Measurements from ENCODE around the gene TREML4. TPM values are rescaled to one million over a fixed set of nuclear protein-coding genes. Genes with fewer than 3 reads are reported as not detected.

The TREML4 gene
- total and polyA plus RNA-seq, 4 donors, result 0.08 to 0.31 TPM; not detected in 2

DNA sequence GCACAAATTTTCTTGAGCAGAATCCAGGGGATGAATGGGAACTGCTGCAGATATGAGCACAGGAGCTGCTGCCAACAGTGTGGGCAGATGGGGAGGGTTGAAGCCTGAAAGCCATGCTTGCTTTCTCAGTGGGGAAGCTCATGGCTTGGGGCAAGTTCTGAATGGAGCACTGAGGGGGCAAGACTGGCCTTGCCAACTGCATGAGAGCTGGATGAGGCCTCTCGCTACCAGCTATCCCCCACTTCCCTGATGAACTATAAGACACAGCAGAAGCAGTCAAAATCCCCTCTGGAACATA is 30.0 kb downstream of the TREML4 start:
- Histone ChIP-seq H3K27ac (ENCODE audit: low read depth in 1 of 2, low read length in 2 of 2) (no peak overlapping the region), H3K9me3 (ENCODE audit: control insufficient read depth in 4 of 4, low read length in 3 of 4) (peaks cover 0 to 15% (median 0%) of the 10 kb centered on the region in 4 donors), H3K9ac (ENCODE audit: low read depth in 1 of 2, low read length in 2 of 2) (no peak overlapping the region), H3K4me1 (ENCODE audit: control insufficient read depth in 4 of 4, insufficient read depth in 4 of 4, low read length in 3 of 4) (no peaks in the 10 kb centered on the region), H3K36me3 (ENCODE audit: control insufficient read depth in 4 of 4, insufficient read depth in 3 of 4, low read depth in 1 of 4, low read length in 3 of 4) (no peaks in the 10 kb centered on the region), H3K27me3 (ENCODE audit: control insufficient read depth in 4 of 4, insufficient read depth in 4 of 4, low read length in 3 of 4) (no peaks in the 10 kb centered on the region), H3K4me3 (ENCODE audit: low read depth in 1 of 3, low read length in 3 of 3) (no peak overlapping the region)
- DNase-seq (ENCODE audit: low spot score), result no peak
- TF ChIP-seq MAX (IDR thresholded peaks at IDR 0.05) (no peak), NR2F2 (IDR thresholded peaks at IDR 0.05) (no peak), FOXA2 (IDR thresholded peaks at IDR 0.05) (no peak), EGR1 (IDR thresholded peaks at IDR 0.05; ENCODE audit: low read depth in 2 of 2) (no peak), HNF4A (conservative IDR thresholded peaks at IDR 0.05) (no peak), YY1 (IDR thresholded peaks at IDR 0.05) (no peak)
- TF ChIP-seq, protein P1, sequence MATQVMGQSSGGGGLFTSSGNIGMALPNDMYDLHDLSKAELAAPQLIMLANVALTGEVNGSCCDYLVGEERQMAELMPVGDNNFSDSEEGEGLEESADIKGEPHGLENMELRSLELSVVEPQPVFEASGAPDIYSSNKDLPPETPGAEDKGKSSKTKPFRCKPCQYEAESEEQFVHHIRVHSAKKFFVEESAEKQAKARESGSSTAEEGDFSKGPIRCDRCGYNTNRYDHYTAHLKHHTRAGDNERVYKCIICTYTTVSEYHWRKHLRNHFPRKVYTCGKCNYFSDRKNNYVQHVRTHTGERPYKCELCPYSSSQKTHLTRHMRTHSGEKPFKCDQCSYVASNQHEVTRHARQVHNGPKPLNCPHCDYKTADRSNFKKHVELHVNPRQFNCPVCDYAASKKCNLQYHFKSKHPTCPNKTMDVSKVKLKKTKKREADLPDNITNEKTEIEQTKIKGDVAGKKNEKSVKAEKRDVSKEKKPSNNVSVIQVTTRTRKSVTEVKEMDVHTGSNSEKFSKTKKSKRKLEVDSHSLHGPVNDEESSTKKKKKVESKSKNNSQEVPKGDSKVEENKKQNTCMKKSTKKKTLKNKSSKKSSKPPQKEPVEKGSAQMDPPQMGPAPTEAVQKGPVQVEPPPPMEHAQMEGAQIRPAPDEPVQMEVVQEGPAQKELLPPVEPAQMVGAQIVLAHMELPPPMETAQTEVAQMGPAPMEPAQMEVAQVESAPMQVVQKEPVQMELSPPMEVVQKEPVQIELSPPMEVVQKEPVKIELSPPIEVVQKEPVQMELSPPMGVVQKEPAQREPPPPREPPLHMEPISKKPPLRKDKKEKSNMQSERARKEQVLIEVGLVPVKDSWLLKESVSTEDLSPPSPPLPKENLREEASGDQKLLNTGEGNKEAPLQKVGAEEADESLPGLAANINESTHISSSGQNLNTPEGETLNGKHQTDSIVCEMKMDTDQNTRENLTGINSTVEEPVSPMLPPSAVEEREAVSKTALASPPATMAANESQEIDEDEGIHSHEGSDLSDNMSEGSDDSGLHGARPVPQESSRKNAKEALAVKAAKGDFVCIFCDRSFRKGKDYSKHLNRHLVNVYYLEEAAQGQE (IDR thresholded peaks at IDR 0.05), result no peak
- TF ChIP-seq, protein P2, sequence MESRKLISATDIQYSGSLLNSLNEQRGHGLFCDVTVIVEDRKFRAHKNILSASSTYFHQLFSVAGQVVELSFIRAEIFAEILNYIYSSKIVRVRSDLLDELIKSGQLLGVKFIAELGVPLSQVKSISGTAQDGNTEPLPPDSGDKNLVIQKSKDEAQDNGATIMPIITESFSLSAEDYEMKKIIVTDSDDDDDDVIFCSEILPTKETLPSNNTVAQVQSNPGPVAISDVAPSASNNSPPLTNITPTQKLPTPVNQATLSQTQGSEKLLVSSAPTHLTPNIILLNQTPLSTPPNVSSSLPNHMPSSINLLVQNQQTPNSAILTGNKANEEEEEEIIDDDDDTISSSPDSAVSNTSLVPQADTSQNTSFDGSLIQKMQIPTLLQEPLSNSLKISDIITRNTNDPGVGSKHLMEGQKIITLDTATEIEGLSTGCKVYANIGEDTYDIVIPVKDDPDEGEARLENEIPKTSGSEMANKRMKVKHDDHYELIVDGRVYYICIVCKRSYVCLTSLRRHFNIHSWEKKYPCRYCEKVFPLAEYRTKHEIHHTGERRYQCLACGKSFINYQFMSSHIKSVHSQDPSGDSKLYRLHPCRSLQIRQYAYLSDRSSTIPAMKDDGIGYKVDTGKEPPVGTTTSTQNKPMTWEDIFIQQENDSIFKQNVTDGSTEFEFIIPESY (IDR thresholded peaks at IDR 0.05), result no peak
- TF ChIP-seq, protein P3, sequence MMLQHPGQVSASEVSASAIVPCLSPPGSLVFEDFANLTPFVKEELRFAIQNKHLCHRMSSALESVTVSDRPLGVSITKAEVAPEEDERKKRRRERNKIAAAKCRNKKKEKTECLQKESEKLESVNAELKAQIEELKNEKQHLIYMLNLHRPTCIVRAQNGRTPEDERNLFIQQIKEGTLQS (IDR thresholded peaks at IDR 0.05), result no peak
- 92% methylated on average over 1 of the region's 1 CpG for WGBS

- 58% methylated on average over 2 of the region's 2 CpGs for WGBS
- H3K9ac ChIP-seq (ENCODE audit: low read depth in 1 of 2, low read length in 2 of 2), result no peak overlapping the region
These were observed 34.3 kb downstream of the TREML4 start for GRCh38 chr6:41262401-41262800.

More at GRCh38 chr6:41262401-41262800, 34.3 kb downstream of the TREML4 start:
- Histone ChIP-seq H3K4me1 (ENCODE audit: control insufficient read depth in 4 of 4, insufficient read depth in 4 of 4, low read length in 3 of 4) (no peaks in the 10 kb centered on the region), H3K27ac (ENCODE audit: low read depth in 1 of 2, low read length in 2 of 2) (no peak overlapping the region), H3K9me3 (ENCODE audit: control insufficient read depth in 4 of 4, low read length in 3 of 4) (peaks cover 0 to 21% (median 3%) of the 10 kb centered on the region in 4 donors), H3K36me3 (ENCODE audit: control insufficient read depth in 4 of 4, insufficient read depth in 3 of 4, low read depth in 1 of 4, low read length in 3 of 4) (no peaks in the 10 kb centered on the region), H3K27me3 (ENCODE audit: control insufficient read depth in 4 of 4, insufficient read depth in 4 of 4, low read length in 3 of 4) (no peaks in the 10 kb centered on the region), H3K4me3 (ENCODE audit: low read depth in 1 of 3, low read length in 3 of 3) (no peak overlapping the region)
- no peak for DNase-seq (ENCODE audit: low spot score)
- no peak for TF ChIP-seq FOXA2 (IDR thresholded peaks at IDR 0.05)
- no peak for TF ChIP-seq NR2F2 (IDR thresholded peaks at IDR 0.05)
- TF ChIP-seq HNF4G (IDR thresholded peaks at IDR 0.05), result no peak
- TF ChIP-seq RXRA (IDR thresholded peaks at IDR 0.05), result no peak
- TF ChIP-seq, protein P2 (IDR thresholded peaks at IDR 0.05), result no peak
- no peak for TF ChIP-seq MAX (IDR thresholded peaks at IDR 0.05)
